DND-41 (cell line): Measurements from ENCODE around the gene FIGNL1.

Source experiments
- ATAC-seq: fragments of 200-7000 bp; cut with Tn5 transposase; 3 replicates; pipeline ENCODE4 v1.9.1; 2021; ENCODE audit warnings: low read depth; ENCODE audit not compliant: insufficient read depth
- DNase-seq: peaks from one replicate; pipeline ENCODE4 v3.0.0-alpha.2; 2020
- H2AFZ ChIP-seq: 2 replicates; pipeline ENCODE4 v1.6.0; 2012; ENCODE audit warnings: low read depth, low read length
- H3K27ac ChIP-seq: 2 replicates; pipeline ENCODE4 v1.5.1; 2012; ENCODE audit warnings: low read length, inconsistent platforms
- H3K27me3 ChIP-seq: fragments of 200-600 bp; sonication (generic); 2 replicates; pipeline ENCODE4 v1.6.0; 2012; ENCODE audit warnings: low read length, mild to moderate bottlenecking, inconsistent platforms; ENCODE audit not compliant: insufficient read depth, poor library complexity
- H3K36me3 ChIP-seq: 2 replicates; pipeline ENCODE4 v1.5.1; 2012; ENCODE audit warnings: low read length, inconsistent platforms; ENCODE audit not compliant: insufficient read depth
- H3K4me1 ChIP-seq: 2 replicates; pipeline ENCODE4 v1.5.1; 2012; ENCODE audit warnings: mild to moderate bottlenecking, low read length; ENCODE audit not compliant: insufficient read depth
- H3K4me2 ChIP-seq: 2 replicates; pipeline ENCODE4 v1.6.0; 2012; ENCODE audit warnings: mild to moderate bottlenecking, moderate library complexity, low read length, inconsistent platforms; ENCODE audit not compliant: insufficient read depth
- H3K4me3 ChIP-seq, 2 experiments: fragments of 200-600 bp in 1 of 2; shearing (Covaris generic) in 1 of 2; 2 replicates each; pipeline ENCODE4 v1.5.1; 2012 to 2016; ENCODE audit warnings: inconsistent platforms in 2 of 2, low read length in 2 of 2, mild to moderate bottlenecking in 2 of 2, low read depth in 1 of 2, moderate library complexity in 1 of 2
- H3K79me2 ChIP-seq: 2 replicates; pipeline ENCODE4 v1.6.0; 2012; ENCODE audit warnings: low read length, inconsistent platforms; ENCODE audit not compliant: insufficient read depth
- H3K9ac ChIP-seq: 2 replicates; pipeline ENCODE4 v1.6.0; 2012; ENCODE audit warnings: low read depth, mild to moderate bottlenecking, inconsistent platforms, low read length, moderate library complexity
- H3K9me3 ChIP-seq: 2 replicates; pipeline ENCODE4 v1.5.1; 2012; ENCODE audit warnings: low read length, moderate library complexity, mild to moderate bottlenecking, inconsistent platforms; ENCODE audit not compliant: insufficient read depth, severe bottlenecking
- H4K20me1 ChIP-seq: 2 replicates; pipeline ENCODE4 v1.6.0; 2012; ENCODE audit warnings: low read length; ENCODE audit not compliant: insufficient read depth
- EZH2 ChIP-seq: IDR thresholded peaks from 3 replicates; pipeline ENCODE4 v1.6.1; 2012; ENCODE audit warnings: borderline replicate concordance, low read depth, mild to moderate bottlenecking, moderate library complexity, low read length, inconsistent platforms; ENCODE audit not compliant: severe bottlenecking
- TF ChIP-seq, protein P1 (sequence below): IDR thresholded peaks from 2 replicates; pipeline ENCODE4 v1.5.1; 2012; ENCODE audit warnings: borderline replicate concordance, low read length, moderate library complexity, mild to moderate bottlenecking; ENCODE audit not compliant: poor library complexity, severe bottlenecking; ENCODE audit errors: extremely low read depth

The FIGNL1 gene

DNA sequence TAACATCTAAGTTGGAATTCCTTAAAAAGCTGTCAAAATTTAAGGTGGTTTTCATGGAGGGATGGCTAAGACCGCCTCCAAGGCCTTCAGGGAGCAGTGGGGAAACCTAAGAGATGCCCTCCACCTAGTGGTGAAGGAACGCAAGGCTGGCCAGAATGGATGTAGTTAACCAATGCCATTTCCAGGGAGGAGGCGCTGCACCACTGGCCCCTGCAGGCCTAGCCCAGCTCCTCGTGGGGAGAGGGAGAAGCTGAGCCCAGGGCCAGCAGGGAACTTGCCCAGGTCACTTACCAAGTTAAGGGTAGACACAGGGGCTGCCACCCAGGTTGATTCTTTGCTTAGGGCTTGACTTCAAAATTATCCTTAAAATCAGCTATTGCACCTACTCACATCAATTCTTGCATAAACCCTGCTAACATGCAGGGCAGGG lies 32.0 kb downstream of the FIGNL1 start:
- Histone ChIP-seq H2AFZ (no peak overlapping the region), H4K20me1 (no peaks in the 10 kb centered on the region), H3K79me2 (no peaks in the 10 kb centered on the region), H3K4me3 (no peak overlapping the region), H3K4me2 (no peak overlapping the region), H3K9me3 (no peaks in the 10 kb centered on the region), H3K9ac (no peak overlapping the region), H3K4me1 (no peaks in the 10 kb centered on the region), H3K27me3 (no peaks in the 10 kb centered on the region), H3K27ac (no peak overlapping the region), H3K36me3 (no peaks in the 10 kb centered on the region)
- no peak for TF ChIP-seq EZH2
- TF ChIP-seq, protein P1, sequence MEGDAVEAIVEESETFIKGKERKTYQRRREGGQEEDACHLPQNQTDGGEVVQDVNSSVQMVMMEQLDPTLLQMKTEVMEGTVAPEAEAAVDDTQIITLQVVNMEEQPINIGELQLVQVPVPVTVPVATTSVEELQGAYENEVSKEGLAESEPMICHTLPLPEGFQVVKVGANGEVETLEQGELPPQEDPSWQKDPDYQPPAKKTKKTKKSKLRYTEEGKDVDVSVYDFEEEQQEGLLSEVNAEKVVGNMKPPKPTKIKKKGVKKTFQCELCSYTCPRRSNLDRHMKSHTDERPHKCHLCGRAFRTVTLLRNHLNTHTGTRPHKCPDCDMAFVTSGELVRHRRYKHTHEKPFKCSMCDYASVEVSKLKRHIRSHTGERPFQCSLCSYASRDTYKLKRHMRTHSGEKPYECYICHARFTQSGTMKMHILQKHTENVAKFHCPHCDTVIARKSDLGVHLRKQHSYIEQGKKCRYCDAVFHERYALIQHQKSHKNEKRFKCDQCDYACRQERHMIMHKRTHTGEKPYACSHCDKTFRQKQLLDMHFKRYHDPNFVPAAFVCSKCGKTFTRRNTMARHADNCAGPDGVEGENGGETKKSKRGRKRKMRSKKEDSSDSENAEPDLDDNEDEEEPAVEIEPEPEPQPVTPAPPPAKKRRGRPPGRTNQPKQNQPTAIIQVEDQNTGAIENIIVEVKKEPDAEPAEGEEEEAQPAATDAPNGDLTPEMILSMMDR: peak; percentile 94
- peak; percentile 78 for DNase-seq
- ATAC-seq: peak; percentile 99

DNA sequence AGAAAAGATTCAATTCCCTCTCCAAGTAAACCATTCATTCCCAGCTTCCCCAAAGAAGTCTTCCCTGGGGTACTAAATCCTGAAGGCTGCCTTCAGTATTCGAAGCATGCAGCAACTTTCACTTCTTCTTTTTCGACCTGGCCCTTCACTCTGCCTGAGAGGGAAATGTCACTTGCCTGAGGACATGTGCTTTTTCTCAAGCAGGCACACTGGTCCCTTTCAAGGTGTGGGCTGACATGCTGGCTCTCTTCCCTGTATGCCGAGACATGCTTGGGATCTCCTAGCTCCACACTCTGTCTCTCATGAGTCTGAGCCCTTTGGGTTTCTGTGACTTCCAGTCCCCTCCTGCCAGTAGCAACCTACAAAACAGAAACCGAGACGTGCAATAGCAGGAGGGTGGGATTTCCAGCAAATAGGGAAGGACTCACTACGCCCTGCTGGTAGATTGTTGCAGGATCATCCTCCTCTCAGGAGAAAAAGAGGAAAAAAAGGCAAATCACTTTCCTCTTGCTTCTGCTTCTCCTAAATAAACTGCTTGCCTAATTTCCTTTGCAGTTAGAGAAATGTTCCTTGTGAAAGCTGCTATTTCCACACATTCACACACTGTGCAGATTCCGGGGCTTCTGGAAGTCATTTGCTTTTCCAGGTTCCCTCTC lies 33.5 kb downstream of the FIGNL1 start:
- Histone ChIP-seq H4K20me1 (no peaks in the 10 kb centered on the region), H3K9ac (no peak overlapping the region), H3K27ac (no peak overlapping the region), H3K9me3 (no peaks in the 10 kb centered on the region), H3K4me1 (no peaks in the 10 kb centered on the region), H3K4me2 (no peak overlapping the region), H2AFZ (0 out of 2 replicates have a peak overlapping the region, but pooled peaks have one; percentile 2), H3K36me3 (no peaks in the 10 kb centered on the region), H3K4me3 (no peak overlapping the region), H3K27me3 (no peaks in the 10 kb centered on the region), H3K79me2 (no peaks in the 10 kb centered on the region)
- no peak for DNase-seq
- TF ChIP-seq EZH2: no peak
- TF ChIP-seq, protein P1: no peak
- no peak for ATAC-seq

DNA sequence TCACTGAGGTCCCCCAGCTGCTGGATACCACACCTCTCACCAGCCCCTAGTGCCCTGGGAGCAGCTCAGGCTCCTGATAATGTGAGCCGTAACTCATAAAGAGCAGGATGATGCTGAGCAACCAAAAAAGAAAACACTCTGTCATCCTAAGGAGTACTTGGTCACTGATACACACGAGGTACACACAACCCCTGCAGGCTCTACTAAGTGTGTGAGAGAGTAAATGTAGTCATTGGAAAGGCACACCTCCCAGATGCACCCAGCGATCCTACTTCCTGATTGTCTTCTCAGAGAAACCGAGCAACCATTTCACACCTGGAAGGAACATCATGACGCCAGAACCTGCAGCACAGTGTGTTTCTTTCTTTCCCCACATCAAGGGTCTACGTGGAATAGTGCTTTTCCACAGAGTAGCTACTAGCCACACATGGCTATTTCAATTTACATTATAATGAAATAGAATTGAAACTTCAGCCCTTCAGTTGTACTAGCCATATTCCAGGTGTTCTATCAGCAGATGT lies 34.2 kb downstream of the FIGNL1 start:
- Histone ChIP-seq H4K20me1 (no peaks in the 10 kb centered on the region), H2AFZ (no peak overlapping the region), H3K36me3 (no peaks in the 10 kb centered on the region), H3K27ac (no peak overlapping the region), H3K4me2 (no peak overlapping the region), H3K4me1 (no peaks in the 10 kb centered on the region), H3K9me3 (no peaks in the 10 kb centered on the region), H3K27me3 (no peaks in the 10 kb centered on the region), H3K9ac (no peak overlapping the region), H3K79me2 (no peaks in the 10 kb centered on the region), H3K4me3 (no peak overlapping the region)
- DNase-seq: no peak
- no peak for ATAC-seq
- no peak for TF ChIP-seq EZH2
- TF ChIP-seq, protein P1: no peak
